GM12878 (cell line): Measurements from ENCODE around the gene ZMYM3.
A peak's percentile ranks its signal among the peaks of the same experiment; 100 is the strongest.

Source experiments
- CTCF ChIP-seq, 3 experiments: IDR thresholded peaks in 2 of 3; conservative IDR thresholded peaks in 1 of 3; 2 replicates each; pipeline ENCODE4 v1.5.1; 2011; ENCODE audit warnings: low read depth in 3 of 3, low read length in 3 of 3, mild to moderate bottlenecking in 3 of 3, control low read depth in 2 of 3, moderate library complexity in 2 of 3, inconsistent platforms in 1 of 3, mixed read lengths in 1 of 3; ENCODE audit not compliant: control insufficient read depth in 2 of 3, insufficient read depth in 1 of 3; ENCODE audit errors: extremely low read depth in 1 of 3
- EZH2 ChIP-seq: IDR thresholded peaks from 2 replicates; pipeline ENCODE4 v1.6.1; 2012; ENCODE audit warnings: low read depth, mild to moderate bottlenecking, control low read depth, inconsistent platforms, low read length, borderline replicate concordance; ENCODE audit not compliant: control insufficient read depth
- MTA3 ChIP-seq: IDR thresholded peaks from 2 replicates; pipeline ENCODE4 v1.6.1; 2012; ENCODE audit warnings: low read length, inconsistent platforms, borderline replicate concordance
- NFYA ChIP-seq: IDR thresholded peaks from 2 replicates; pipeline ENCODE4 v1.6.1; 2011; ENCODE audit warnings: low read depth, mild to moderate bottlenecking, low read length, improper control_type of control experiment, borderline replicate concordance
- TF ChIP-seq, protein P1 (sequence below): IDR thresholded peaks from 2 replicates; pipeline ENCODE4 v1.6.1; 2012; ENCODE audit warnings: mild to moderate bottlenecking, low read depth, low read length

GRCh38 chrX:71227370-71228062 is 26.4 kb downstream of the ZMYM3 start:
- TF ChIP-seq EZH2 (no peak), MTA3 (no peak), CTCF (IDR thresholded peaks at IDR 0.05 in 2 of 3, conservative IDR thresholded peaks at IDR 0.05 in 1 of 3; ENCODE audit: control insufficient read depth in 2 of 3, extremely low read depth in 1 of 3, insufficient read depth in 1 of 3, low read depth in 3 of 3, low read length in 3 of 3) (peak in 1 of 3 experiments; percentile 8; a peak in 1 of 6 replicates), NFYA (no peak)
- TF ChIP-seq, protein P1, sequence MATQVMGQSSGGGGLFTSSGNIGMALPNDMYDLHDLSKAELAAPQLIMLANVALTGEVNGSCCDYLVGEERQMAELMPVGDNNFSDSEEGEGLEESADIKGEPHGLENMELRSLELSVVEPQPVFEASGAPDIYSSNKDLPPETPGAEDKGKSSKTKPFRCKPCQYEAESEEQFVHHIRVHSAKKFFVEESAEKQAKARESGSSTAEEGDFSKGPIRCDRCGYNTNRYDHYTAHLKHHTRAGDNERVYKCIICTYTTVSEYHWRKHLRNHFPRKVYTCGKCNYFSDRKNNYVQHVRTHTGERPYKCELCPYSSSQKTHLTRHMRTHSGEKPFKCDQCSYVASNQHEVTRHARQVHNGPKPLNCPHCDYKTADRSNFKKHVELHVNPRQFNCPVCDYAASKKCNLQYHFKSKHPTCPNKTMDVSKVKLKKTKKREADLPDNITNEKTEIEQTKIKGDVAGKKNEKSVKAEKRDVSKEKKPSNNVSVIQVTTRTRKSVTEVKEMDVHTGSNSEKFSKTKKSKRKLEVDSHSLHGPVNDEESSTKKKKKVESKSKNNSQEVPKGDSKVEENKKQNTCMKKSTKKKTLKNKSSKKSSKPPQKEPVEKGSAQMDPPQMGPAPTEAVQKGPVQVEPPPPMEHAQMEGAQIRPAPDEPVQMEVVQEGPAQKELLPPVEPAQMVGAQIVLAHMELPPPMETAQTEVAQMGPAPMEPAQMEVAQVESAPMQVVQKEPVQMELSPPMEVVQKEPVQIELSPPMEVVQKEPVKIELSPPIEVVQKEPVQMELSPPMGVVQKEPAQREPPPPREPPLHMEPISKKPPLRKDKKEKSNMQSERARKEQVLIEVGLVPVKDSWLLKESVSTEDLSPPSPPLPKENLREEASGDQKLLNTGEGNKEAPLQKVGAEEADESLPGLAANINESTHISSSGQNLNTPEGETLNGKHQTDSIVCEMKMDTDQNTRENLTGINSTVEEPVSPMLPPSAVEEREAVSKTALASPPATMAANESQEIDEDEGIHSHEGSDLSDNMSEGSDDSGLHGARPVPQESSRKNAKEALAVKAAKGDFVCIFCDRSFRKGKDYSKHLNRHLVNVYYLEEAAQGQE: no peak
